Measurements from ENCODE around the gene BBOX1. TPM values are rescaled to one million over a fixed set of nuclear protein-coding genes. Genes with fewer than 3 reads are reported as not detected.

Gene BBOX1
- polyA plus RNA-seq, 1 experiment = 0.07 TPM

- CTCF ChIA-PET = interaction anchor here (5.2 kb wide), 1 partner anchor 17 kb away, joined by 31 read pairs; no protein-coding TSS in a partner anchor
- POLR2A ChIA-PET = interaction anchor here (0.5 kb wide), 1 partner anchor 358 kb away, joined by 3 read pairs; no protein-coding TSS in a partner anchor
Measured at GRCh38 chr11:27141576-27141975, 101.0 kb downstream of the BBOX1 start.

GRCh38 chr11:27147916-27148315 is 107.3 kb downstream of the BBOX1 start:
- DNase-seq (ENCODE audit: low read depth, low spot score) = no peak
- Histone ChIP-seq H3K9me3 (ENCODE audit: control insufficient read depth, insufficient read depth, low read length) (no peaks in the 10 kb centered on the region), H3K4me3 (ENCODE audit: low read depth, low read length) (no peak overlapping the region), H3K27ac (ENCODE audit: low read depth, low read length) (no peak overlapping the region), H3K27me3 (ENCODE audit: control insufficient read depth, insufficient read depth, low read length) (no peaks in the 10 kb centered on the region)
- no peak for TF ChIP-seq CTCF (IDR thresholded peaks at IDR 0.05; ENCODE audit: low read depth, low read length)
- POLR2A ChIA-PET = no interaction called here
- CTCF ChIA-PET = interaction anchor here (1.0 to 1.5 kb wide), 2 partner anchors 10 to 11 kb away, joined by 5 to 7 read pairs; no protein-coding TSS in a partner anchor

More at GRCh38 chr11:27141576-27141975, 101.0 kb downstream of the BBOX1 start:
- no peak for DNase-seq (ENCODE audit: low read depth, low spot score)
- H3K4me3 ChIP-seq (ENCODE audit: low read depth, low read length) = no peak overlapping the region
- no peaks in the 10 kb centered on the region for H3K9me3 ChIP-seq (ENCODE audit: control insufficient read depth, insufficient read depth, low read length)
- H3K27ac ChIP-seq (ENCODE audit: low read depth, low read length) = no peak overlapping the region
- no peak for TF ChIP-seq CTCF (IDR thresholded peaks at IDR 0.05; ENCODE audit: low read depth, low read length)
- H3K27me3 ChIP-seq (ENCODE audit: control insufficient read depth, insufficient read depth, low read length) = no peaks in the 10 kb centered on the region

- POLR2A ChIA-PET = no interaction called here
- no peak for DNase-seq (ENCODE audit: low read depth, low spot score)
- Histone ChIP-seq H3K27me3 (ENCODE audit: control insufficient read depth, insufficient read depth, low read length) (peaks cover 2% of the 10 kb centered on the region), H3K27ac (ENCODE audit: low read depth, low read length) (no peak overlapping the region), H3K4me3 (ENCODE audit: low read depth, low read length) (no peak overlapping the region), H3K9me3 (ENCODE audit: control insufficient read depth, insufficient read depth, low read length) (no peaks in the 10 kb centered on the region)
- no peak for TF ChIP-seq CTCF (IDR thresholded peaks at IDR 0.05; ENCODE audit: low read depth, low read length)
- CTCF ChIA-PET = interaction anchor here (1.0 to 1.5 kb wide), 2 partner anchors 10 to 11 kb away, joined by 5 to 7 read pairs; no protein-coding TSS in a partner anchor
Measured at GRCh38 chr11:27148506-27148905, 107.9 kb downstream of the BBOX1 start.

GRCh38 chr11:27150098-27150497 is 109.5 kb downstream of the BBOX1 start:
- Histone ChIP-seq H3K27me3 (ENCODE audit: control insufficient read depth, insufficient read depth, low read length) (peaks cover 2% of the 10 kb centered on the region), H3K4me3 (ENCODE audit: low read depth, low read length) (no peak overlapping the region), H3K27ac (ENCODE audit: low read depth, low read length) (no peak overlapping the region), H3K9me3 (ENCODE audit: control insufficient read depth, insufficient read depth, low read length) (no peaks in the 10 kb centered on the region)
- TF ChIP-seq CTCF (IDR thresholded peaks at IDR 0.05; ENCODE audit: low read depth, low read length) = no peak
- POLR2A ChIA-PET = no interaction called here
- CTCF ChIA-PET = interaction anchor here (0.5 kb wide), 1 partner anchor 585 kb away, joined by 3 read pairs; no protein-coding TSS in a partner anchor
- no peak for DNase-seq (ENCODE audit: low read depth, low spot score)

- Histone ChIP-seq H3K27ac (ENCODE audit: low read depth, low read length) (no peak overlapping the region), H3K4me3 (ENCODE audit: low read depth, low read length) (no peak overlapping the region), H3K27me3 (ENCODE audit: control insufficient read depth, insufficient read depth, low read length) (peaks cover 2% of the 10 kb centered on the region), H3K9me3 (ENCODE audit: control insufficient read depth, insufficient read depth, low read length) (no peaks in the 10 kb centered on the region)
- no peak for TF ChIP-seq CTCF (IDR thresholded peaks at IDR 0.05; ENCODE audit: low read depth, low read length)
- POLR2A ChIA-PET = interaction anchor here (0.6 kb wide), 1 partner anchor 52 kb away, joined by 3 read pairs; no protein-coding TSS in a partner anchor
- CTCF ChIA-PET = interaction anchor here (1.1 kb wide), 1 partner anchor 346 kb away, joined by 3 read pairs; no protein-coding TSS in a partner anchor
- no peak for DNase-seq (ENCODE audit: low read depth, low spot score)
Measured at GRCh38 chr11:27153136-27153535, 112.5 kb downstream of the BBOX1 start.

All from AG04450 (cell line).